Mesothelial cell of epicardium (in vitro differentiated cells): ENCODE data around the gene SHISA6. TPM values are rescaled to one million over a fixed set of nuclear protein-coding genes. Genes with fewer than 3 reads are reported as not detected.

Experiments used
- DNase-seq, 2 experiments: peaks; one replicate each; pipeline ENCODE4 v3.0.0; 2021; ENCODE audit warnings: low spot score in 2 of 2; ENCODE audit not compliant: unreplicated experiment in 2 of 2
- H3K27ac Mint-ChIP-seq: 2 replicates; pipeline ENCODE4 v1.8.0; 2021; ENCODE audit warnings: mixed read lengths
- H3K27me3 Mint-ChIP-seq: 2 replicates; pipeline ENCODE4 v1.8.0; 2021; ENCODE audit warnings: low read depth, mixed read lengths
- H3K36me3 Mint-ChIP-seq: 2 replicates; pipeline ENCODE4 v1.8.0; 2021; ENCODE audit warnings: mixed read lengths
- H3K4me1 Mint-ChIP-seq: 2 replicates; pipeline ENCODE4 v1.8.0; 2021; ENCODE audit warnings: mixed read lengths
- H3K4me3 Mint-ChIP-seq: 2 replicates; pipeline ENCODE4 v1.8.0; 2021; ENCODE audit warnings: mild to moderate bottlenecking, moderate library complexity, mixed read lengths
- H3K9me3 Mint-ChIP-seq: 2 replicates; pipeline ENCODE4 v1.8.0; 2021; ENCODE audit warnings: mixed read lengths
- total RNA-seq: library from RNA; stranded (reverse); gene quantifications from 3 replicates; pipeline ENCODE4 v1.2.1, GENCODE V29; 2021
- TF ChIP-seq, protein P1 (sequence below): fragments of 200-600 bp; sonication (generic); IDR thresholded peaks from one replicate; pipeline ENCODE4 v1.5.0; 2021; ENCODE audit warnings: antibody characterized with exemption; ENCODE audit not compliant: unreplicated experiment

The SHISA6 gene
- total RNA-seq, 1 donor from 2014 or later = not detected

DNA sequence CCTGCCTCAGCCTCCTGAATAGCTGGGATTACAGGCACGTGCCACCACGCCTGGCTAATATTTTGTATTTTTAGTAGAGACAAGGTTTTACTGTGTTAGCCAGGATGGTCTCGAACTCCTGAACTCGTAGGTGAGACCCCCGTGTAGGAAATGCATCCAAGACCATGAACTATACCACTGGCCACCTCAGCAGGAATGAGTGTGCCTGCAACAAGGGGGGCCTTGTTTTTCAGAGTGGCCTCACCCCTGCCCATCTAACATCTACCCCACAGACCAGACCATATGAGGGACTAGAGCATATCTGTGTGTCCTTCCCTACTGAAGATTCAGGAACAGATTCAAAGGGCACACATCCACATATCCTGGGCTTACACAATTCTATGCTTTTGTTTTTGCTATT, 44.9 kb downstream of the SHISA6 start:
- TF ChIP-seq, protein P1, sequence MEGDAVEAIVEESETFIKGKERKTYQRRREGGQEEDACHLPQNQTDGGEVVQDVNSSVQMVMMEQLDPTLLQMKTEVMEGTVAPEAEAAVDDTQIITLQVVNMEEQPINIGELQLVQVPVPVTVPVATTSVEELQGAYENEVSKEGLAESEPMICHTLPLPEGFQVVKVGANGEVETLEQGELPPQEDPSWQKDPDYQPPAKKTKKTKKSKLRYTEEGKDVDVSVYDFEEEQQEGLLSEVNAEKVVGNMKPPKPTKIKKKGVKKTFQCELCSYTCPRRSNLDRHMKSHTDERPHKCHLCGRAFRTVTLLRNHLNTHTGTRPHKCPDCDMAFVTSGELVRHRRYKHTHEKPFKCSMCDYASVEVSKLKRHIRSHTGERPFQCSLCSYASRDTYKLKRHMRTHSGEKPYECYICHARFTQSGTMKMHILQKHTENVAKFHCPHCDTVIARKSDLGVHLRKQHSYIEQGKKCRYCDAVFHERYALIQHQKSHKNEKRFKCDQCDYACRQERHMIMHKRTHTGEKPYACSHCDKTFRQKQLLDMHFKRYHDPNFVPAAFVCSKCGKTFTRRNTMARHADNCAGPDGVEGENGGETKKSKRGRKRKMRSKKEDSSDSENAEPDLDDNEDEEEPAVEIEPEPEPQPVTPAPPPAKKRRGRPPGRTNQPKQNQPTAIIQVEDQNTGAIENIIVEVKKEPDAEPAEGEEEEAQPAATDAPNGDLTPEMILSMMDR = no peak
- H3K36me3 Mint-ChIP-seq = no peaks in the 10 kb centered on the region
- H3K4me1 Mint-ChIP-seq = no peaks in the 10 kb centered on the region
- peaks cover 20% of the 10 kb centered on the region for H3K27me3 Mint-ChIP-seq
- H3K9me3 Mint-ChIP-seq = peaks cover 8% of the 10 kb centered on the region
- no peak overlapping the region for H3K4me3 Mint-ChIP-seq
- no peak overlapping the region for H3K27ac Mint-ChIP-seq
- no peak for DNase-seq

DNA sequence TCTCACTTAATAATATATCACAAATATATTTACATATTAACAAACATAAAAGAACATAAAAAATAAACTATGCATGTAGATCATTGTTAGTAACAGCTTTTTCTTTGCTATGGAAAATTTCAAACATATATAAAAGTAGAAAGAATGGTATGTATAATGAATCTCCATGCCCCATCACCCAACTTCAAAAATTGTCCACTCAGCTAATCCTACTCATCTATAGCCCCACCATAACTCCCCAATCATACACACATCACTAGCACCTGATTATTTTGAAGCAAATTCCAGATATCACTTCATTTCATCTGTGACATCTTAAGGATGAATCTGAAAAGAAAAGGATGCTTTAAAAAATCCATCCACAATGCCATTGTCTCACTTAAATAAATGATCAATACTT, 46.8 kb downstream of the SHISA6 start:
- H3K9me3 Mint-ChIP-seq = no peaks in the 10 kb centered on the region
- H3K36me3 Mint-ChIP-seq = no peaks in the 10 kb centered on the region
- peaks cover 22% of the 10 kb centered on the region for H3K27me3 Mint-ChIP-seq
- no peaks in the 10 kb centered on the region for H3K4me1 Mint-ChIP-seq
- H3K4me3 Mint-ChIP-seq = no peak overlapping the region
- H3K27ac Mint-ChIP-seq = no peak overlapping the region
- TF ChIP-seq, protein P1 = no peak
- DNase-seq = no peak

DNA sequence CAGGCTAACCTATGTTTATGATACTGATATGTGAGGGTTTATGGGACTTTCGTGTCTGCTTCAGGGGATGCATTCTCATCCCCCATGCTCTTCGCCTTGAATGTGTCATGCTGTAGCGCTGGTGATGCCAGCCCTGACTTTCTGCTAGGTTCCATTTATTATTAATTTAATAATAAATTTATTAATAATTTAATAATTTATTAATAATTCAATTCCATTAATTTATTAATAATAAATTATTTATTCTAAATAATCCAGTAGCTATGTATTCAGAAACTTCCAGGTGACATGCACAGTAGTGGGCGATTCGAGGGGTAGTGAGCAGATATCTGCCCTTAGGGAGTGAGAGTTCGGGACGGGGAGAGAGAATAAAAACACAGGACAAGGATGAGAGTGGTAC, 49.8 kb downstream of the SHISA6 start:
- no peaks in the 10 kb centered on the region for H3K4me1 Mint-ChIP-seq
- no peaks in the 10 kb centered on the region for H3K36me3 Mint-ChIP-seq
- H3K27me3 Mint-ChIP-seq = peaks cover 20% of the 10 kb centered on the region
- H3K4me3 Mint-ChIP-seq = no peak overlapping the region
- DNase-seq = no peak
- TF ChIP-seq, protein P1 = no peak
- H3K27ac Mint-ChIP-seq = no peak overlapping the region
- no peaks in the 10 kb centered on the region for H3K9me3 Mint-ChIP-seq

DNA sequence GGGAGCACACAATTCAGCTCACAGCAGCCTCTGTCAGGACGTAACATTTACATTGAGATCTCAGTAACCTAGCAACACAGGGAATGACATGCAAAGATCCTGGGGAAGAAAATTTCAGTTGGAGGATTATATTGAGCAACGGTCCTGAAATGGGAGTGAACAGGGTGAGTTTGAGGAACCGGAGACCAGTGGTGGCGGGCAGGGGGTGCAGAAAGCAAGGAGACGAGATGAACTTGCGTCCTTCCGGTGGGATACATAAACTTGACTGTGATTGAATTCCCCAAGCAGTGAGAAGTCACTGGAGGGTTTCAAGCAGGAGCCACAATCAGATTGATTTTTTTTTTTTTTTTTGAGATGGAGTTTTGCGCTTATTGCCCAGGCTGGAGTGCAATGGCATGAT, 51.5 kb downstream of the SHISA6 start:
- H3K27me3 Mint-ChIP-seq = peaks cover 21% of the 10 kb centered on the region

DNA sequence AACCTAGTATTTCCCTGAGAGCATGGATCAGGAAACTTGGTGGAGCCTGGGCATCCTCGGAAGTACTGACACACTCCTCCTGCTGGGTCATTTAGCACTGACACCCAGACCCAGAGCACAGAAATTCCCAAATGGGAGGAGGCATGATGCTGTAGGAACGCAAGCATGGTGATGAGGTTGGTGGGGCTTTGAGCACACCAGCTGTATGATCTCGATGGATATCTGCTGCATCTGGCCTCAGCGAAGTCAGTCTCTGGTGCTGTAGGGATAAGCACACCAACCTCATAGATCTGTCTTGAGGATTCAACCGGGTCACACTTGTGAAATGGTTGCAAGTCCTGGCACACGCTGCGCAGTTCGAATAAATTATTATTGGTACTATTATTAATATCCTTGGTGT, 52.5 kb downstream of the SHISA6 start:
- Mint-ChIP-seq H3K9me3 (no peaks in the 10 kb centered on the region), H3K4me1 (no peaks in the 10 kb centered on the region), H3K36me3 (no peaks in the 10 kb centered on the region), H3K4me3 (no peak overlapping the region), H3K27me3 (peaks cover 25% of the 10 kb centered on the region), H3K27ac (no peak overlapping the region)
- DNase-seq = no peak
- TF ChIP-seq, protein P1 = no peak

More for the DNA sequence above, 51.5 kb downstream of the SHISA6 start:
- no peak overlapping the region for H3K4me3 Mint-ChIP-seq
- TF ChIP-seq, protein P1 = no peak
- DNase-seq = no peak
- no peaks in the 10 kb centered on the region for H3K4me1 Mint-ChIP-seq
- no peaks in the 10 kb centered on the region for H3K9me3 Mint-ChIP-seq
- H3K27ac Mint-ChIP-seq = no peak overlapping the region
- H3K36me3 Mint-ChIP-seq = no peaks in the 10 kb centered on the region

DNA sequence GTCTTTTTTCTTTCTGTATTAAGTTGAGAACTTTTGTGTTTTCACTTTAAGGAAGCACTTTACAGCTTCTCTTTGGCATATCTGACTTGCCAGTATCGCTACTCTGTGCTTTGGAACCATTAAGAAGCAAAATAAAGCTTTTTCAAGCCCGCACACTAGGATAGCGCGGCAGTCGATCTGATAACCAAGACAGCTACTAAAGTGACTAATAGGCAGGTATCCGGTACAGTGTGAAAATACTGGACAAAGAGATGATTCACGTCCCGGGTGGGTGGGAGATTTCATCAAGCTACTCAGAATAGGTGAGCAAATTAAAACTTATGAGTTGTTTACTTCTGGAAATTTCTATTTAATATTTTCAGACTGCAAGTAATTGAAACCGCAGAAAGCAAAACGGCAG, 53.8 kb downstream of the SHISA6 start:
- DNase-seq = no peak
- H3K4me1 Mint-ChIP-seq = no peaks in the 10 kb centered on the region
- peaks cover 27% of the 10 kb centered on the region for H3K27me3 Mint-ChIP-seq
- H3K36me3 Mint-ChIP-seq = no peaks in the 10 kb centered on the region
- H3K27ac Mint-ChIP-seq = no peak overlapping the region
- TF ChIP-seq, protein P1 = no peak
- no peak overlapping the region for H3K4me3 Mint-ChIP-seq
- no peaks in the 10 kb centered on the region for H3K9me3 Mint-ChIP-seq
